ENCODE results near the gene LRG1.

DNA sequence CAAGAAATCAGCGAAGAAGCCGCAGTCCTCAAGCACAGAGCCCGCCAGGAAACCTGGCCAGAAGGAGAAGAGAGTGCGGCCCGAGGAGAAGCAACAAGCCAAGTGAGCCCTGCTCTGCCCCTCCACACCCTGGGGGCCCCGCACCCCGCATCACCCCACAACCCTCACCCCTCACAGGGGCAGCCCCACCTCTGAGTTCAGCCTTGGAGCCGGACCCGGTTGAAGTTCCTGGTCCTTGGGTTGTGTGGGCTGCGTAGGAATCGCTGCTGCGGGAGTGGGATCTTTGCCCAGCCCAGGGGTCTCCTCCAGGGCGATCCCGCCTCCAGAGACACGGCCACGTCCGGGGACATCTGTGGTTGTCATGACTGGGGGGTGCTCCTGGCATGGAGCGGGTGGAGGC is 43.5 kb downstream of the LRG1 start:
- TF ChIP-seq, protein P1, sequence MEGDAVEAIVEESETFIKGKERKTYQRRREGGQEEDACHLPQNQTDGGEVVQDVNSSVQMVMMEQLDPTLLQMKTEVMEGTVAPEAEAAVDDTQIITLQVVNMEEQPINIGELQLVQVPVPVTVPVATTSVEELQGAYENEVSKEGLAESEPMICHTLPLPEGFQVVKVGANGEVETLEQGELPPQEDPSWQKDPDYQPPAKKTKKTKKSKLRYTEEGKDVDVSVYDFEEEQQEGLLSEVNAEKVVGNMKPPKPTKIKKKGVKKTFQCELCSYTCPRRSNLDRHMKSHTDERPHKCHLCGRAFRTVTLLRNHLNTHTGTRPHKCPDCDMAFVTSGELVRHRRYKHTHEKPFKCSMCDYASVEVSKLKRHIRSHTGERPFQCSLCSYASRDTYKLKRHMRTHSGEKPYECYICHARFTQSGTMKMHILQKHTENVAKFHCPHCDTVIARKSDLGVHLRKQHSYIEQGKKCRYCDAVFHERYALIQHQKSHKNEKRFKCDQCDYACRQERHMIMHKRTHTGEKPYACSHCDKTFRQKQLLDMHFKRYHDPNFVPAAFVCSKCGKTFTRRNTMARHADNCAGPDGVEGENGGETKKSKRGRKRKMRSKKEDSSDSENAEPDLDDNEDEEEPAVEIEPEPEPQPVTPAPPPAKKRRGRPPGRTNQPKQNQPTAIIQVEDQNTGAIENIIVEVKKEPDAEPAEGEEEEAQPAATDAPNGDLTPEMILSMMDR (IDR thresholded peaks at IDR 0.05; ENCODE audit: low read depth, low read length), result no peak
- no peak for TF ChIP-seq EZH2phosphoT487 (IDR thresholded peaks at IDR 0.05; ENCODE audit: low read depth)

All from OCI-LY3 (cell line).